K562 (cell line): ENCODE results near the gene DAGLA. TPM values are rescaled to one million over a fixed set of nuclear protein-coding genes. Genes with fewer than 3 reads are reported as not detected.

Experiments
- CBFB ChIP-seq: sonication (generic); formaldehyde crosslinking; IDR thresholded peaks from 2 replicates; pipeline ENCODE4 v1.4.0; 2020; ENCODE audit warnings: mild to moderate bottlenecking, missing genetic modification reagents
- ELF2 ChIP-seq: fragments of 250-450 bp; sonication (Bioruptor Pico); IDR thresholded peaks from 2 replicates; pipeline ENCODE4 v1.5.0; 2021; ENCODE audit warnings: mild to moderate bottlenecking
- ESRRA ChIP-seq: fragments of 450-650 bp; IDR thresholded peaks from 2 replicates; pipeline ENCODE4 v1.6.1; 2014; ENCODE audit warnings: low read depth, mild to moderate bottlenecking, moderate library complexity, borderline replicate concordance
- HNRNPH1 ChIP-seq: fragments of 200-400 bp; formaldehyde crosslinking; optimal IDR thresholded peaks from 2 replicates; pipeline ENCODE3; 2017; ENCODE audit warnings: low read depth, mild to moderate bottlenecking, low read length, moderate library complexity
- IFI16 ChIP-seq: fragments of 250-450 bp; sonication (Bioruptor Pico); IDR thresholded peaks from 2 replicates; pipeline ENCODE4 v2.1.2; 2022; ENCODE audit warnings: mild to moderate bottlenecking, inconsistent platforms
- KDM1A ChIP-seq, 2 experiments: fragments of 450-650 bp; IDR thresholded peaks; 2 replicates each; pipeline ENCODE4 v1.6.1; 2016; ENCODE audit warnings: mild to moderate bottlenecking in 2 of 2
- MYC ChIP-seq, 2 experiments: fragments of 250-450 bp in 1 of 2; sonication (Bioruptor Pico) in 1 of 2; IDR thresholded peaks; 2 replicates each; pipeline versions ENCODE4 v1.5.1 to v1.6.1; 2012 to 2021; ENCODE audit warnings: low read depth in 2 of 2, borderline replicate concordance in 1 of 2, improper control_type of control experiment in 1 of 2, low read length in 1 of 2, mild to moderate bottlenecking in 1 of 2, moderate library complexity in 1 of 2
- NCOA6 ChIP-seq: fragments of 450-650 bp; IDR thresholded peaks from 2 replicates; pipeline ENCODE4 v1.6.1; 2017; ENCODE audit warnings: mild to moderate bottlenecking
- SPI1 ChIP-seq: IDR thresholded peaks from 2 replicates; pipeline ENCODE4 v1.6.1; 2011; ENCODE audit warnings: low read depth, low read length, control low read depth, borderline replicate concordance
- TAF15 ChIP-seq: fragments of 200-400 bp; formaldehyde crosslinking; IDR thresholded peaks from 2 replicates; pipeline ENCODE4 v1.6.1; 2017; ENCODE audit warnings: mild to moderate bottlenecking, low read depth, low read length, moderate library complexity
- TCFL5 ChIP-seq: fragments of 250-450 bp; sonication (Bioruptor Pico); conservative IDR thresholded peaks from 2 replicates; pipeline ENCODE4 v1.6.1; 2021; ENCODE audit warnings: mild to moderate bottlenecking, moderate library complexity, matching md5 sums
- ZC3H11A ChIP-seq: IDR thresholded peaks from 2 replicates; pipeline ENCODE4 v1.6.1; 2012; ENCODE audit warnings: low read depth, low read length, improper control_type of control experiment
- ZNF124 ChIP-seq: sonication (generic); formaldehyde crosslinking; IDR thresholded peaks from 2 replicates; pipeline ENCODE4 v1.8.1; 2022; ENCODE audit warnings: missing genetic modification reagents
- ZNF232 ChIP-seq: sonication (generic); formaldehyde crosslinking; IDR thresholded peaks from 2 replicates; pipeline ENCODE4 v1.8.0; 2022; ENCODE audit warnings: mild to moderate bottlenecking, missing genetic modification reagents
- ZNF354B ChIP-seq: fragments of 250-450 bp; sonication (Bioruptor Pico); IDR thresholded peaks from 2 replicates; pipeline ENCODE4 v1.4.0; 2020
- ZNF551 ChIP-seq: fragments of 250-450 bp; sonication (Bioruptor Pico); IDR thresholded peaks from 2 replicates; pipeline ENCODE4 v1.5.0; 2021; ENCODE audit warnings: mild to moderate bottlenecking, moderate library complexity
- ZNF766 ChIP-seq: fragments of 200-800 bp; sonication (Bioruptor generic); conservative IDR thresholded peaks from 2 replicates; pipeline ENCODE4 v1.6.1; 2016; ENCODE audit warnings: missing genetic modification characterization, missing compliant biosample characterization
- polyA plus RNA-seq, 8 experiments: library from polyadenylated mRNA; depleted of rRNA in 4 of 8; stranded (reverse) in 5 of 8; unstranded in 3 of 8; fragments of >200 nt; fragmentation: Nextera tagmentation in 2 of 8; fragmentation: Illumina TruSeq in 1 of 8; extraction: Ambion mirVana in 2 of 8; extraction: Trizol in 1 of 8; gene quantifications; 2 replicates each; pipeline versions ENCODE4 v1.2.1 to v1.2.3, GENCODE V29; 2011 to 2014; ENCODE audit warnings: inconsistent platforms in 1 of 8, missing spikeins in 1 of 8
- total RNA-seq, 7 experiments: library from RNA; depleted of rRNA in 6 of 7; stranded (reverse); fragments of >200 nt in 6 of 7; fragmentation: Illumina TruSeq in 2 of 7; extraction: Trizol in 2 of 7; gene quantifications; 2 replicates each; pipeline versions ENCODE4 v1.2.1 to v1.2.3, GENCODE V29; 2011 to 2021; ENCODE audit warnings: low replicate concordance in 1 of 7
- TF ChIP-seq, protein P1 (sequence below): fragments of 250-450 bp; sonication (Bioruptor Pico); IDR thresholded peaks from 2 replicates; pipeline ENCODE4 v1.4.0; 2020
- TF ChIP-seq, protein P2 (sequence below): sonication (generic); formaldehyde crosslinking; IDR thresholded peaks from 2 replicates; pipeline ENCODE4 v1.8.0; 2022; ENCODE audit warnings: missing genetic modification reagents, mild to moderate bottlenecking, moderate library complexity, borderline replicate concordance
- TF ChIP-seq, protein P3 (sequence below), 2 experiments: fragments of 450-650 bp; formaldehyde crosslinking in 1 of 2; IDR thresholded peaks; 2 replicates each; pipeline versions ENCODE4 v1.4.0 to v1.6.1; 2014 to 2020; ENCODE audit warnings: mild to moderate bottlenecking in 2 of 2, borderline replicate concordance in 1 of 2, low read depth in 1 of 2

Gene DAGLA
- total and polyA plus RNA-seq, 9 of the 15 experiments (the other 6 are each of a cell fraction or from before 2014, with no cell fraction given): 0.03 to 0.16 (median 0.04) TPM; not detected in 4

DNA sequence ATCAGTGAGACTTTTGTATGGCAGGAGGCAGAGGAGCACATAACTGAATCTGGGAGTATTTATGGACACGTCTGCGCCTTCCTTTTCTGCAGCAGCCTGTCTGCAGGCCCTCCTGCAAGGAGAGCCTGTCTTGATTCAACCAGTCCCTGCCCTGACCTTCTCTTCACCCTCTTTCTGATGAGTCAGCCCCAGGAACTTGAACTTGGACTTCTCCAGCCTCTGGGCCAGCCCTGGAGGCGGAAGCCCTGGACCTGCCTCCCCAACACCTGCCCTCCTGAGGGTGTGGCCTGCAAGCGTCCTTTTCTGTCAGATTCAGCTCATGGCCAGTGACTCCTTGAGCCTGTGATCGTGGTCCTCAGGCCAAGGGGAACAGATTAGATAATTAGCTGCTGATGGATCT lies 20.0 kb downstream of the DAGLA start (continued):
- no peak for TF ChIP-seq TAF15
- TF ChIP-seq NCOA6: no peak
- no peak for TF ChIP-seq ZNF232
- TF ChIP-seq ESRRA: peak; percentile 72
- TF ChIP-seq SPI1: 0 out of 2 replicates have a peak, but pooled peaks have one; percentile 14
- no peak for TF ChIP-seq ZNF551
- no peak for TF ChIP-seq ZNF766
- TF ChIP-seq ZNF354B: no peak
- no peak for TF ChIP-seq ZNF124 (CRISPR knock-in tag)
- TF ChIP-seq CBFB (CRISPR knock-in tag): no peak
- no peak for TF ChIP-seq TCFL5 (CRISPR knock-in tag)
- TF ChIP-seq, protein P1, sequence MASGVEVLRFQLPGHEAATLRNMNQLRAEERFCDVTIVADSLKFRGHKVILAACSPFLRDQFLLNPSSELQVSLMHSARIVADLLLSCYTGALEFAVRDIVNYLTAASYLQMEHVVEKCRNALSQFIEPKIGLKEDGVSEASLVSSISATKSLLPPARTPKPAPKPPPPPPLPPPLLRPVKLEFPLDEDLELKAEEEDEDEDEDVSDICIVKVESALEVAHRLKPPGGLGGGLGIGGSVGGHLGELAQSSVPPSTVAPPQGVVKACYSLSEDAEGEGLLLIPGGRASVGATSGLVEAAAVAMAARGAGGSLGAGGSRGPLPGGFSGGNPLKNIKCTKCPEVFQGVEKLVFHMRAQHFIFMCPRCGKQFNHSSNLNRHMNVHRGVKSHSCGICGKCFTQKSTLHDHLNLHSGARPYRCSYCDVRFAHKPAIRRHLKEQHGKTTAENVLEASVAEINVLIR (CRISPR knock-in tag): no peak
- no peak for TF ChIP-seq IFI16
- TF ChIP-seq ELF2 (CRISPR knock-in tag): no peak
- TF ChIP-seq, protein P2, sequence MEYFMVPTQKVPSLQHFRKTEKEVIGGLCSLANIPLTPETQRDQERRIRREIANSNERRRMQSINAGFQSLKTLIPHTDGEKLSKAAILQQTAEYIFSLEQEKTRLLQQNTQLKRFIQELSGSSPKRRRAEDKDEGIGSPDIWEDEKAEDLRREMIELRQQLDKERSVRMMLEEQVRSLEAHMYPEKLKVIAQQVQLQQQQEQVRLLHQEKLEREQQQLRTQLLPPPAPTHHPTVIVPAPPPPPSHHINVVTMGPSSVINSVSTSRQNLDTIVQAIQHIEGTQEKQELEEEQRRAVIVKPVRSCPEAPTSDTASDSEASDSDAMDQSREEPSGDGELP: peak; percentile 30; the same call in 1 of the 2 replicates
- no peak for TF ChIP-seq HNRNPH1
- no peak for TF ChIP-seq KDM1A (IDR thresholded peaks at IDR 0.05)
- TF ChIP-seq MYC (IDR thresholded peaks at IDR 0.05; ENCODE audit: low read depth, low read length): no peak
- TF ChIP-seq MYC (CRISPR knock-in tag; IDR thresholded peaks at IDR 0.05; ENCODE audit: borderline replicate concordance, low read depth): no peak
- TF ChIP-seq, protein P3, sequence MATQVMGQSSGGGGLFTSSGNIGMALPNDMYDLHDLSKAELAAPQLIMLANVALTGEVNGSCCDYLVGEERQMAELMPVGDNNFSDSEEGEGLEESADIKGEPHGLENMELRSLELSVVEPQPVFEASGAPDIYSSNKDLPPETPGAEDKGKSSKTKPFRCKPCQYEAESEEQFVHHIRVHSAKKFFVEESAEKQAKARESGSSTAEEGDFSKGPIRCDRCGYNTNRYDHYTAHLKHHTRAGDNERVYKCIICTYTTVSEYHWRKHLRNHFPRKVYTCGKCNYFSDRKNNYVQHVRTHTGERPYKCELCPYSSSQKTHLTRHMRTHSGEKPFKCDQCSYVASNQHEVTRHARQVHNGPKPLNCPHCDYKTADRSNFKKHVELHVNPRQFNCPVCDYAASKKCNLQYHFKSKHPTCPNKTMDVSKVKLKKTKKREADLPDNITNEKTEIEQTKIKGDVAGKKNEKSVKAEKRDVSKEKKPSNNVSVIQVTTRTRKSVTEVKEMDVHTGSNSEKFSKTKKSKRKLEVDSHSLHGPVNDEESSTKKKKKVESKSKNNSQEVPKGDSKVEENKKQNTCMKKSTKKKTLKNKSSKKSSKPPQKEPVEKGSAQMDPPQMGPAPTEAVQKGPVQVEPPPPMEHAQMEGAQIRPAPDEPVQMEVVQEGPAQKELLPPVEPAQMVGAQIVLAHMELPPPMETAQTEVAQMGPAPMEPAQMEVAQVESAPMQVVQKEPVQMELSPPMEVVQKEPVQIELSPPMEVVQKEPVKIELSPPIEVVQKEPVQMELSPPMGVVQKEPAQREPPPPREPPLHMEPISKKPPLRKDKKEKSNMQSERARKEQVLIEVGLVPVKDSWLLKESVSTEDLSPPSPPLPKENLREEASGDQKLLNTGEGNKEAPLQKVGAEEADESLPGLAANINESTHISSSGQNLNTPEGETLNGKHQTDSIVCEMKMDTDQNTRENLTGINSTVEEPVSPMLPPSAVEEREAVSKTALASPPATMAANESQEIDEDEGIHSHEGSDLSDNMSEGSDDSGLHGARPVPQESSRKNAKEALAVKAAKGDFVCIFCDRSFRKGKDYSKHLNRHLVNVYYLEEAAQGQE (IDR thresholded peaks at IDR 0.05; ENCODE audit: borderline replicate concordance): peak; percentile 52
- TF ChIP-seq, protein P3 (CRISPR knock-in tag; IDR thresholded peaks at IDR 0.05; ENCODE audit: low read depth): no peak
- no peak for TF ChIP-seq ZC3H11A
